Common myeloid progenitor, CD34-positive (primary cell): ENCODE results near the gene ISOC2.

Experiments used
- CTCF ChIA-PET: fragments of 350-600 bp; sonication (Branson Sonifier 250); formaldehyde crosslinking; loops from one replicate; lab custom pipeline; 2021; ENCODE audit warnings: antibody characterized with exemption; lab: Charles Lee
- POLR2A ChIA-PET: fragments of 350-600 bp; sonication (Branson Sonifier 250); formaldehyde crosslinking; loops from one replicate; lab custom pipeline; 2021; ENCODE audit warnings: antibody characterized with exemption; lab: Charles Lee
- DNase-seq, 3 donors: peaks; one replicate each; pipeline versions ENCODE4 v3.0.0 to v3.0.0-alpha.2; 2013
- H3K27ac ChIP-seq, 2 experiments: 1 replicate in 1 of 2; 2 replicates in 1 of 2; pipeline ENCODE4 v1.7.0; 2013; ENCODE audit warnings: inconsistent platforms in 2 of 2, low read length in 2 of 2, mild to moderate bottlenecking in 2 of 2, low read depth in 1 of 2, moderate library complexity in 1 of 2; ENCODE audit not compliant: severe bottlenecking in 2 of 2, insufficient read depth in 1 of 2, poor library complexity in 1 of 2
- H3K27me3 ChIP-seq, 5 experiments: replicated peaks in 2 of 5; 1 replicate in 3 of 5; 2 replicates in 2 of 5; pipeline versions ENCODE4 v1.6.1 to v1.7.0; 2013; ENCODE audit warnings: low read length in 4 of 5, mild to moderate bottlenecking in 2 of 5, moderate library complexity in 2 of 5, inconsistent platforms in 1 of 5; ENCODE audit not compliant: insufficient read depth in 5 of 5, control insufficient read depth in 4 of 5
- H3K36me3 ChIP-seq, 4 experiments: 1 replicate in 2 of 4; 2 replicates in 2 of 4; pipeline versions ENCODE4 v1.6.1 to v1.7.0; 2013; ENCODE audit warnings: low read length in 3 of 4, control low read depth in 1 of 4, mild to moderate bottlenecking in 1 of 4; ENCODE audit not compliant: control insufficient read depth in 4 of 4, insufficient read depth in 4 of 4
- H3K4me1 ChIP-seq, 4 experiments: 1 replicate in 3 of 4; 2 replicates in 1 of 4; pipeline versions ENCODE4 v1.6.1 to v1.7.1; 2013; ENCODE audit warnings: low read length in 3 of 4, mild to moderate bottlenecking in 3 of 4, control low read depth in 1 of 4, inconsistent platforms in 1 of 4, moderate library complexity in 1 of 4; ENCODE audit not compliant: control insufficient read depth in 4 of 4, insufficient read depth in 4 of 4; ENCODE audit errors: control extremely low read depth in 1 of 4
- H3K4me3 ChIP-seq, 7 experiments: 1 replicate in 4 of 7; 2 replicates in 3 of 7; pipeline versions ENCODE4 v1.5.1 to v1.7.0; 2013; ENCODE audit warnings: mild to moderate bottlenecking in 7 of 7, low read length in 6 of 7, moderate library complexity in 6 of 7, inconsistent platforms in 2 of 7, low read depth in 2 of 7, control low read depth in 1 of 7; ENCODE audit not compliant: insufficient read depth in 4 of 7, control insufficient read depth in 1 of 7; ENCODE audit errors: extremely low read depth in 1 of 7
- H3K9me3 ChIP-seq, 5 experiments: 1 replicate in 4 of 5; 2 replicates in 1 of 5; pipeline versions ENCODE4 v1.6.1 to v1.7.1; 2013; ENCODE audit warnings: low read length in 4 of 5, mild to moderate bottlenecking in 2 of 5, inconsistent platforms in 1 of 5, low read depth in 1 of 5, moderate library complexity in 1 of 5; ENCODE audit not compliant: control insufficient read depth in 4 of 5, insufficient read depth in 2 of 5; ENCODE audit errors: control extremely low read depth in 1 of 5
- WGBS: methylation state at CpG from one replicate; pipeline ENCODE4 v1.1.5; 2013; ENCODE audit not compliant: insufficient coverage; 5-methylcytosine and 5-hydroxymethylcytosine counted together

ISOC2 gene

GRCh38 chr19:55468054-55468393 lies 6.6 kb upstream of the ISOC2 start:
- WGBS: 0% methylated on average over 1 of the region's 4 CpGs
- POLR2A ChIA-PET: no interaction called here

GRCh38 chr19:55467236-55468053 lies 6.0 kb upstream of the ISOC2 start:
- DNase-seq: peak in 2 of 3 donors; percentile 49
- H3K36me3 ChIP-seq: no peaks in the 10 kb centered on the region
- ChIA-PET POLR2A (no interaction called here), CTCF (interaction anchor here (0.7 to 3.6 kb wide), 21 partner anchors 8 to 331 kb away, joined by 3 to 37 read pairs (median 4); partner anchors contain the start of genes NAT14 and ZNF628)
- peaks cover 0 to 2% (median 1%) of the 10 kb centered on the region in 4 experiments for H3K4me1 ChIP-seq
- H3K9me3 ChIP-seq: no peaks in the 10 kb centered on the region
- H3K27me3 ChIP-seq: no peaks in the 10 kb centered on the region
- H3K27ac ChIP-seq: peak overlapping the region in 1 of 2 experiments; percentile 38
- WGBS: 25% methylated on average over 23 of the region's 29 CpGs
- H3K4me3 ChIP-seq: no peak overlapping the region

More at GRCh38 chr19:55468054-55468393, 6.6 kb upstream of the ISOC2 start:
- Histone ChIP-seq H3K4me3 (no peak overlapping the region), H3K27ac (no peak overlapping the region), H3K36me3 (no peaks in the 10 kb centered on the region), H3K27me3 (no peaks in the 10 kb centered on the region), H3K4me1 (peaks cover 0 to 2% (median 1%) of the 10 kb centered on the region in 4 experiments), H3K9me3 (no peaks in the 10 kb centered on the region)
- no peak for DNase-seq
- CTCF ChIA-PET: interaction anchor here (0.8 to 3.6 kb wide), 15 partner anchors 9 to 176 kb away, joined by 3 to 37 read pairs (median 7); partner anchors contain the start of genes NAT14 and ZNF628

GRCh38 chr19:55466241-55466614 lies 4.8 kb upstream of the ISOC2 start:
- 98% methylated on average over 4 of the region's 4 CpGs for WGBS
- H3K9me3 ChIP-seq: no peaks in the 10 kb centered on the region
- ChIA-PET POLR2A (no interaction called here), CTCF (interaction anchor here (0.6 to 3.6 kb wide), 8 partner anchors 12 to 172 kb away, joined by 3 to 37 read pairs (median 6); no protein-coding TSS in a partner anchor)
- no peak overlapping the region for H3K4me3 ChIP-seq
- H3K36me3 ChIP-seq: no peaks in the 10 kb centered on the region
- no peaks in the 10 kb centered on the region for H3K27me3 ChIP-seq
- H3K4me1 ChIP-seq: peaks cover 0 to 11% (median 7%) of the 10 kb centered on the region in 4 experiments
- H3K27ac ChIP-seq: no peak overlapping the region
- DNase-seq: no peak

- ChIA-PET CTCF (interaction anchor here (3.6 kb wide), 1 partner anchor 39 kb away, joined by 37 read pairs; no protein-coding TSS in a partner anchor), POLR2A (no interaction called here)
- Histone ChIP-seq H3K4me3 (no peak overlapping the region), H3K27ac (no peak overlapping the region), H3K4me1 (peaks cover 0 to 17% (median 13%) of the 10 kb centered on the region in 4 experiments), H3K9me3 (no peaks in the 10 kb centered on the region), H3K36me3 (no peaks in the 10 kb centered on the region), H3K27me3 (no peaks in the 10 kb centered on the region)
- WGBS: 94% methylated on average over 8 of the region's 11 CpGs
- DNase-seq: no peak
Measured at GRCh38 chr19:55465460-55466240, 4.2 kb upstream of the ISOC2 start.

GRCh38 chr19:55464662-55465054 lies 3.2 kb upstream of the ISOC2 start, which contains the start of gene C19orf85:
C19orf85 (minus strand) TSS chr19:55464751; CDS start chr19:55464554, 197 bp downstream.
- no peak for DNase-seq
- Histone ChIP-seq H3K27ac (no peak within 1 kb of the TSS), H3K36me3 (no peaks in the 10 kb centered on the region), H3K4me1 (peaks cover 0 to 25% (median 18%) of the 10 kb centered on the region in 4 experiments), H3K4me3 (no peak within 1 kb of the TSS), H3K27me3 (no peaks in the 10 kb centered on the region), H3K9me3 (no peaks in the 10 kb centered on the region)
- ChIA-PET POLR2A (no interaction called here), CTCF (interaction anchor here (1.4 kb wide), 1 partner anchor 9 kb away, joined by 3 read pairs; no protein-coding TSS in a partner anchor)
- WGBS: 87% methylated on average over 8 of the region's 14 CpGs

- POLR2A ChIA-PET: no interaction called here
- 96% methylated on average over 16 of the region's 23 CpGs for WGBS
- Histone ChIP-seq H3K4me1 (peaks cover 0 to 26% (median 18%) of the 10 kb centered on the region in 4 experiments), H3K4me3 (no peak overlapping the region), H3K9me3 (no peaks in the 10 kb centered on the region), H3K27ac (no peak overlapping the region), H3K27me3 (no peaks in the 10 kb centered on the region), H3K36me3 (no peaks in the 10 kb centered on the region)
- CTCF ChIA-PET: interaction anchor here (1.4 kb wide), 1 partner anchor 10 kb away, joined by 3 read pairs; no protein-coding TSS in a partner anchor
- no peak for DNase-seq
Measured at GRCh38 chr19:55464039-55464661, 2.7 kb upstream of the ISOC2 start.
